Progenitor cell of endocrine pancreas (in vitro differentiated cells): ENCODE data around the gene PGM3. TPM values are rescaled to one million over a fixed set of nuclear protein-coding genes. Genes with fewer than 3 reads are reported as not detected.

Experiments used
- DNase-seq: peaks from one replicate; pipeline ENCODE4 v3.0.0; 2021; ENCODE audit warnings: low spot score; ENCODE audit not compliant: unreplicated experiment
- H3K27ac Mint-ChIP-seq: 2 replicates; pipeline ENCODE4 v1.8.0; 2021; ENCODE audit warnings: mild to moderate bottlenecking, moderate library complexity, mixed read lengths
- H3K27me3 Mint-ChIP-seq: 2 replicates; pipeline ENCODE4 v1.8.0; 2021; ENCODE audit warnings: mixed read lengths
- H3K36me3 Mint-ChIP-seq: 2 replicates; pipeline ENCODE4 v1.8.0; 2022; ENCODE audit warnings: mixed read lengths; ENCODE audit not compliant: insufficient read depth
- H3K4me1 Mint-ChIP-seq: 2 replicates; pipeline ENCODE4 v1.8.0; 2021; ENCODE audit warnings: low read depth, mixed read lengths
- H3K4me3 Mint-ChIP-seq: 2 replicates; pipeline ENCODE4 v1.8.0; 2021; ENCODE audit warnings: low read depth, mild to moderate bottlenecking, moderate library complexity, mixed read lengths
- H3K9me3 Mint-ChIP-seq: 2 replicates; pipeline ENCODE4 v1.8.0; 2021; ENCODE audit warnings: low read depth, mixed read lengths
- CTCF ChIP-seq: fragments of 200-600 bp; sonication (generic); IDR thresholded peaks from one replicate; pipeline ENCODE4 v1.5.0; 2021; ENCODE audit warnings: antibody characterized with exemption, mild to moderate bottlenecking; ENCODE audit not compliant: unreplicated experiment
- total RNA-seq: library from RNA; stranded (reverse); gene quantifications from 2 replicates; pipeline ENCODE4 v1.2.1, GENCODE V29; 2021

Gene PGM3
- total RNA-seq, 1 donor from 2014 or later = 62.3 TPM

GRCh38 chr6:83152913-83153312 is 40.2 kb downstream of the PGM3 start:
- Mint-ChIP-seq H3K4me1 (no peaks in the 10 kb centered on the region), H3K27me3 (no peaks in the 10 kb centered on the region), H3K27ac (no peak overlapping the region), H3K9me3 (no peaks in the 10 kb centered on the region), H3K36me3 (peaks cover 10% of the 10 kb centered on the region), H3K4me3 (no peak overlapping the region)
- DNase-seq = no peak
- TF ChIP-seq CTCF = no peak

- H3K9me3 Mint-ChIP-seq = no peaks in the 10 kb centered on the region
- no peak overlapping the region for H3K27ac Mint-ChIP-seq
- no peaks in the 10 kb centered on the region for H3K4me1 Mint-ChIP-seq
- no peak for TF ChIP-seq CTCF
- H3K4me3 Mint-ChIP-seq = no peak overlapping the region
- H3K36me3 Mint-ChIP-seq = peaks cover 13% of the 10 kb centered on the region
- H3K27me3 Mint-ChIP-seq = no peaks in the 10 kb centered on the region
- no peak for DNase-seq
These were observed 42.0 kb downstream of the PGM3 start for GRCh38 chr6:83151114-83151513.

- peaks cover 25% of the 10 kb centered on the region for H3K36me3 Mint-ChIP-seq
These were observed 54.3 kb downstream of the PGM3 start for GRCh38 chr6:83138758-83139157.

GRCh38 chr6:83138118-83138722 is 54.8 kb downstream of the PGM3 start:
- no peak for TF ChIP-seq CTCF
- Mint-ChIP-seq H3K36me3 (peaks cover 23% of the 10 kb centered on the region), H3K27ac (no peak overlapping the region), H3K9me3 (no peaks in the 10 kb centered on the region), H3K4me3 (no peak overlapping the region), H3K27me3 (no peaks in the 10 kb centered on the region), H3K4me1 (no peaks in the 10 kb centered on the region)
- no peak for DNase-seq

More at GRCh38 chr6:83138758-83139157, 54.3 kb downstream of the PGM3 start:
- Mint-ChIP-seq H3K4me1 (no peaks in the 10 kb centered on the region), H3K9me3 (no peaks in the 10 kb centered on the region), H3K27me3 (no peaks in the 10 kb centered on the region), H3K4me3 (no peak overlapping the region), H3K27ac (no peak overlapping the region)
- DNase-seq = no peak
- no peak for TF ChIP-seq CTCF

GRCh38 chr6:83132121-83132520 is 60.9 kb downstream of the PGM3 start:
- no peak for DNase-seq
- TF ChIP-seq CTCF = no peak
- Mint-ChIP-seq H3K27ac (no peak overlapping the region), H3K4me3 (no peak overlapping the region), H3K36me3 (peaks cover 13% of the 10 kb centered on the region), H3K27me3 (no peaks in the 10 kb centered on the region), H3K4me1 (no peaks in the 10 kb centered on the region), H3K9me3 (no peaks in the 10 kb centered on the region)
